Forelimb muscle (tissue), 1 donor: ENCODE measurements around the gene ULBP2. TPM values are rescaled to one million over a fixed set of nuclear protein-coding genes. Genes with fewer than 3 reads are reported as not detected.
A peak's percentile ranks its signal among the peaks of the same experiment; 100 is the strongest.
"Not testable (repeated sequence)": the region's sequence is repeated elsewhere in the genome, so short reads cannot be mapped to it uniquely, and the experiment has no call there.

Experiments used
- DNase-seq: peaks from one replicate; pipeline ENCODE4 v3.0.0-alpha.2; 2013; ENCODE audit warnings: low read depth
- polyA plus RNA-seq: library from polyadenylated mRNA; unstranded; fragments of 120-200 nt; gene quantifications from one replicate; pipeline ENCODE4 v1.2.1, GENCODE V29; 2013; ENCODE audit not compliant: insufficient read length

The ULBP2 gene
- polyA plus RNA-seq, 1 donor, result 0.61 TPM

GRCh38 chr6:149909701-149910470 lies 31.9 kb upstream of the ULBP2 start:
- DNase-seq, result no peak

- no peak for DNase-seq
These were observed 31.1 kb upstream of the ULBP2 start for GRCh38 chr6:149910721-149911151.

- DNase-seq, result not testable (repeated sequence)
These were observed 29.1 kb upstream of the ULBP2 start for GRCh38 chr6:149912680-149913079.

GRCh38 chr6:149913085-149913484 lies 28.7 kb upstream of the ULBP2 start:
- no peak for DNase-seq

GRCh38 chr6:149913540-149914240 lies 28.1 kb upstream of the ULBP2 start:
- no peak for DNase-seq

- DNase-seq, result no peak
These were observed 25.6 kb upstream of the ULBP2 start for GRCh38 chr6:149915970-149916865.

GRCh38 chr6:149917679-149918078 lies 24.1 kb upstream of the ULBP2 start:
- no peak for DNase-seq

- DNase-seq, result no peak
These were observed 23.5 kb upstream of the ULBP2 start for GRCh38 chr6:149918151-149918905.

- DNase-seq, result not testable (repeated sequence)
These were observed 22.5 kb upstream of the ULBP2 start for GRCh38 chr6:149919126-149919833.

GRCh38 chr6:149919834-149920225 lies 22.0 kb upstream of the ULBP2 start:
- DNase-seq, result no peak

- no peak for DNase-seq
These were observed 20.5 kb upstream of the ULBP2 start for GRCh38 chr6:149921361-149921760.

- DNase-seq, result not testable (repeated sequence)
These were observed 19.7 kb upstream of the ULBP2 start for GRCh38 chr6:149922091-149922490.

- peak; percentile 76 for DNase-seq
These were observed 19.0 kb upstream of the ULBP2 start, which contains the start of gene RAET1G for GRCh38 chr6:149922642-149923326. Gene RAET1G (minus strand): TSS chr6:149923121. CDS start chr6:149923010, 111 bp downstream.

GRCh38 chr6:149923327-149923986 lies 18.4 kb upstream of the ULBP2 start:
- no peak for DNase-seq

- no peak for DNase-seq
These were observed 17.4 kb upstream of the ULBP2 start for GRCh38 chr6:149924206-149924932.

GRCh38 chr6:149924933-149925252 lies 16.9 kb upstream of the ULBP2 start:
- no peak for DNase-seq

GRCh38 chr6:149925253-149925973 lies 16.4 kb upstream of the ULBP2 start:
- DNase-seq, result no peak
